SK-N-SH treated with all-trans-retinoic acid at 6 μM for 48 hours (cell line): ENCODE results near the gene MTIF2.

ENCODE experiments used
- ATAC-seq: fragments of 200-7000 bp; cut with Tn5 transposase; 3 replicates; pipeline ENCODE4 v1.9.1; 2020; ENCODE audit warnings: mild to moderate bottlenecking, moderate library complexity
- ARNTL ChIP-seq: fragments of 450-650 bp; formaldehyde crosslinking; IDR thresholded peaks from 2 replicates; pipeline ENCODE4 v1.5.0; 2020; ENCODE audit warnings: low read depth, mild to moderate bottlenecking, moderate library complexity, borderline replicate concordance
- BACH2 ChIP-seq: fragments of 250-450 bp; sonication (Bioruptor Pico); IDR thresholded peaks from 2 replicates; pipeline ENCODE4 v1.9.0; 2021; ENCODE audit warnings: mild to moderate bottlenecking, borderline replicate concordance
- CREB5 ChIP-seq: fragments of 250-450 bp; sonication (Bioruptor Pico); IDR thresholded peaks from 2 replicates; pipeline ENCODE4 v1.5.1; 2020; ENCODE audit warnings: low read depth, mild to moderate bottlenecking, moderate library complexity
- CSRNP3 ChIP-seq: fragments of 250-450 bp; sonication (Bioruptor Pico); IDR thresholded peaks from 2 replicates; pipeline ENCODE4 v1.5.1; 2021; ENCODE audit warnings: mild to moderate bottlenecking, moderate library complexity
- ESRRG ChIP-seq: fragments of 250-450 bp; sonication (Bioruptor Pico); IDR thresholded peaks from 2 replicates; pipeline ENCODE4 v1.6.1; 2021; ENCODE audit warnings: mild to moderate bottlenecking
- GLIS3 ChIP-seq: fragments of 250-450 bp; sonication (Bioruptor Pico); IDR thresholded peaks from 2 replicates; pipeline ENCODE4 v1.5.0; 2020; ENCODE audit warnings: mild to moderate bottlenecking, moderate library complexity
- ISL1 ChIP-seq: fragments of 250-450 bp; sonication (Bioruptor Pico); IDR thresholded peaks from 2 replicates; pipeline ENCODE4 v2.1.2; 2022; ENCODE audit warnings: mild to moderate bottlenecking, moderate library complexity
- OSR1 ChIP-seq: fragments of 250-450 bp; sonication (Bioruptor Pico); IDR thresholded peaks from 2 replicates; pipeline ENCODE4 v1.8.0; 2022; ENCODE audit warnings: moderate library complexity, mild to moderate bottlenecking, inconsistent platforms
- PATZ1 ChIP-seq: fragments of 250-450 bp; sonication (Bioruptor Pico); IDR thresholded peaks from 2 replicates; pipeline ENCODE4 v1.8.0; 2020; ENCODE audit warnings: mild to moderate bottlenecking, moderate library complexity, borderline replicate concordance
- POU6F1 ChIP-seq: fragments of 250-450 bp; sonication (Bioruptor Pico); IDR thresholded peaks from 2 replicates; pipeline ENCODE4 v1.8.0; 2021; ENCODE audit warnings: low read depth, mild to moderate bottlenecking, moderate library complexity, borderline replicate concordance
- RARB ChIP-seq: fragments of 250-450 bp; sonication (Bioruptor Pico); IDR thresholded peaks from 2 replicates; pipeline ENCODE4 v1.8.0; 2021; ENCODE audit warnings: mild to moderate bottlenecking, moderate library complexity
- SNAI2 ChIP-seq: fragments of 250-450 bp; sonication (Bioruptor Pico); IDR thresholded peaks from 2 replicates; pipeline ENCODE4 v1.5.0; 2020; ENCODE audit warnings: mild to moderate bottlenecking, moderate library complexity
- TCF4 ChIP-seq: fragments of 250-450 bp; sonication (Bioruptor Pico); IDR thresholded peaks from 2 replicates; pipeline ENCODE4 v1.8.0; 2021; ENCODE audit warnings: mild to moderate bottlenecking, moderate library complexity, borderline replicate concordance
- TOX ChIP-seq: fragments of 250-450 bp; sonication (Bioruptor Pico); IDR thresholded peaks from 2 replicates; pipeline ENCODE4 v1.8.0; 2021; ENCODE audit warnings: mild to moderate bottlenecking, moderate library complexity, borderline replicate concordance
- TSHZ2 ChIP-seq: fragments of 250-450 bp; sonication (Bioruptor Pico); IDR thresholded peaks from 2 replicates; pipeline ENCODE4 v1.5.0; 2020; ENCODE audit warnings: mild to moderate bottlenecking, moderate library complexity
- ZC3H10 ChIP-seq: fragments of 250-450 bp; sonication (Bioruptor Pico); IDR thresholded peaks from 2 replicates; pipeline ENCODE4 v1.5.1; 2021; ENCODE audit warnings: mild to moderate bottlenecking, moderate library complexity
- ZFP3 ChIP-seq: fragments of 250-450 bp; sonication (Bioruptor Pico); IDR thresholded peaks from 2 replicates; pipeline ENCODE4 v1.5.0; 2020; ENCODE audit warnings: mild to moderate bottlenecking, moderate library complexity
- ZFP30 ChIP-seq: fragments of 450-650 bp; formaldehyde crosslinking; IDR thresholded peaks from 2 replicates; pipeline ENCODE4 v1.5.0; 2022; ENCODE audit warnings: mild to moderate bottlenecking, moderate library complexity
- ZNF565 ChIP-seq: fragments of 450-650 bp; formaldehyde crosslinking; conservative IDR thresholded peaks from 2 replicates; pipeline ENCODE4 v1.5.0; 2020; ENCODE audit warnings: low read depth, mild to moderate bottlenecking, moderate library complexity
- ZNF70 ChIP-seq: fragments of 450-650 bp; formaldehyde crosslinking; IDR thresholded peaks from 2 replicates; pipeline ENCODE4 v1.5.0; 2020; ENCODE audit warnings: mild to moderate bottlenecking, moderate library complexity

Gene MTIF2

GRCh38 chr2:55231546-55232083 lies 37.4 kb downstream of the MTIF2 start (continued):
- TF ChIP-seq CREB5 (CRISPR knock-in tag): no peak
- no peak for TF ChIP-seq PATZ1
- TF ChIP-seq ARNTL (CRISPR knock-in tag): no peak
- no peak for TF ChIP-seq GLIS3 (CRISPR knock-in tag)

- ATAC-seq: no peak
- TF ChIP-seq OSR1 (CRISPR knock-in tag) (no peak), ZFP30 (CRISPR knock-in tag) (no peak), ZC3H10 (CRISPR knock-in tag) (no peak), ZNF70 (CRISPR knock-in tag) (no peak), TOX (CRISPR knock-in tag) (no peak), POU6F1 (CRISPR knock-in tag) (no peak), ZFP3 (CRISPR knock-in tag) (no peak), GLIS3 (CRISPR knock-in tag) (no peak), BACH2 (no peak), ISL1 (CRISPR knock-in tag) (no peak), SNAI2 (CRISPR knock-in tag) (no peak), TSHZ2 (CRISPR knock-in tag) (no peak), CSRNP3 (CRISPR knock-in tag) (no peak), PATZ1 (no peak), ZNF565 (CRISPR knock-in tag) (no peak), ARNTL (CRISPR knock-in tag) (no peak), TCF4 (CRISPR knock-in tag) (no peak), ESRRG (CRISPR knock-in tag) (no peak), RARB (no peak), CREB5 (CRISPR knock-in tag) (no peak)
Observed at GRCh38 chr2:55230551-55230950, 38.5 kb downstream of the MTIF2 start.
